Measurements from ENCODE around the gene CORO6.

Gene CORO6

DNA sequence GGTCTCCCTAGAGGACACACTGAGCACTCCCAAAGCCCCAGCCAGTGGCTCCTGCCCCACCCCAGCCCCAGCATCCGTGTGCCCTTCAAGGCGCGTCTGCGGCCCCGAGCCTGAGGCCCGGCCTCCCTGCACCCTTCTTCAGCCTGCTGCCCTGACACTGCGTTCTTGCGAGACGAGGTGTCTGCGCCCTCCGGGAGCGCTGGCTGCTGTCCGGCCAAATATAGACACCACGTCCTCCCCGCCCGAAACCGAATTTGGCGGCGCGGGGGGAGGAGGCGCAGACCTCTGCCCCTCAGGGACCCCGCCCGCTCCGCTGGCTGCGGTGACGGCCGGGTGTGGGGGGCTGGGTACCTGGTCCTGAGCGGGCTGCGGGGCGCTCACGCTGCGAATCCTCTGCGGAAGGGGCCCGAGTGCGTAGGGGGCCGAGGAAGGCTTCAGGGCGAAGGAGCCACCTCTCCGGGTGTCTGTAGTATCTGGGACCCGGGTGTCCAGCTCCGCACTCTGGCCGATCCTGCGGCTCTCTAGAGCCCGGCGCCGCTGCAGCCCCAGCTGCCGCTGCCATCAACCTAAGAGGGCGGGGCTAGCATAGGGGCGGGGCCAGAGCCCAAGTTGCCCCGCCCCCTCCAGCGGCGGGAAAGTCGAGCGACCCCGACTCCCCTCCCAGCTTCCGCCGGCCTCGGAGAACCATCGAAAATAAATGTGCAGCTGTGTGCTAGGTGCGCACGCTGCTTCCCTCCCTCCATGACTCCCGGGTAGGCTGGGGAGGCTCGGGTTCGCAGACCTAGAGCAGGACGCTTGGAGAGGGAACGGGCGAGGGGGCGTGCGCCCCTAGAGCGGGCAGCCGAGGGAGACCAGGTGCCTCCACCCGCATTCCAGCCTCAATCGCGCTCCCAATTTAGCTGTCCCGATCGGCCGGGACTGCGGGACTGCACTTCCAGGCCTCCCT is at the start of gene CORO6:
Gene CORO6 (minus strand): TSS at position 576 of the 946 bp plus-strand sequence. CDS start 1,491 bp downstream, outside the sequence.
- Histone ChIP-seq H3K27ac (peak within 1 kb of the TSS; percentile 82), H3K27me3 (peaks cover 0 to 6% of the 10 kb centered on the region in 2 donors), H3K4me3 (peak within 1 kb of the TSS; percentile 67 to 86), H3K4me1 (peaks cover 0 to 60% (median 37%) of the 10 kb centered on the region in 4 donors), H3K36me3 (no peaks in the 10 kb centered on the region), H3K9me3 (no peaks in the 10 kb centered on the region)
- TF ChIP-seq, protein P1, sequence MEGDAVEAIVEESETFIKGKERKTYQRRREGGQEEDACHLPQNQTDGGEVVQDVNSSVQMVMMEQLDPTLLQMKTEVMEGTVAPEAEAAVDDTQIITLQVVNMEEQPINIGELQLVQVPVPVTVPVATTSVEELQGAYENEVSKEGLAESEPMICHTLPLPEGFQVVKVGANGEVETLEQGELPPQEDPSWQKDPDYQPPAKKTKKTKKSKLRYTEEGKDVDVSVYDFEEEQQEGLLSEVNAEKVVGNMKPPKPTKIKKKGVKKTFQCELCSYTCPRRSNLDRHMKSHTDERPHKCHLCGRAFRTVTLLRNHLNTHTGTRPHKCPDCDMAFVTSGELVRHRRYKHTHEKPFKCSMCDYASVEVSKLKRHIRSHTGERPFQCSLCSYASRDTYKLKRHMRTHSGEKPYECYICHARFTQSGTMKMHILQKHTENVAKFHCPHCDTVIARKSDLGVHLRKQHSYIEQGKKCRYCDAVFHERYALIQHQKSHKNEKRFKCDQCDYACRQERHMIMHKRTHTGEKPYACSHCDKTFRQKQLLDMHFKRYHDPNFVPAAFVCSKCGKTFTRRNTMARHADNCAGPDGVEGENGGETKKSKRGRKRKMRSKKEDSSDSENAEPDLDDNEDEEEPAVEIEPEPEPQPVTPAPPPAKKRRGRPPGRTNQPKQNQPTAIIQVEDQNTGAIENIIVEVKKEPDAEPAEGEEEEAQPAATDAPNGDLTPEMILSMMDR (IDR thresholded peaks at IDR 0.05): no peak
- peak in 1 of 2 donors; percentile 84 for DNase-seq
- intact Hi-C loops (cut with DNase I; ENCODE audit: low total_unique reads): no loop called here

GRCh38 chr17:29671661-29672060 is 48.9 kb upstream of the CORO6 start:
- Histone ChIP-seq H3K27me3 (no peaks in the 10 kb centered on the region), H3K4me3 (no peak overlapping the region), H3K36me3 (peaks cover 12 to 44% (median 14%) of the 10 kb centered on the region in 3 donors), H3K4me1 (peaks cover 0 to 9% (median 3%) of the 10 kb centered on the region in 4 donors), H3K9me3 (no peaks in the 10 kb centered on the region), H3K27ac (no peak overlapping the region)
- TF ChIP-seq, protein P1 (IDR thresholded peaks at IDR 0.05): no peak
- no peak for DNase-seq
- intact Hi-C loops (cut with DNase I; ENCODE audit: low total_unique reads): no loop called here

GRCh38 chr17:29669266-29669665 is 46.6 kb upstream of the CORO6 start:
- Histone ChIP-seq H3K36me3 (peaks cover 23 to 55% (median 30%) of the 10 kb centered on the region in 3 donors), H3K27ac (no peak overlapping the region), H3K4me1 (no peaks in the 10 kb centered on the region), H3K27me3 (no peaks in the 10 kb centered on the region), H3K4me3 (no peak overlapping the region), H3K9me3 (no peaks in the 10 kb centered on the region)
- intact Hi-C loops (cut with DNase I; ENCODE audit: low total_unique reads): no loop called here
- TF ChIP-seq, protein P1 (IDR thresholded peaks at IDR 0.05): no peak
- no peak for DNase-seq

DNA sequence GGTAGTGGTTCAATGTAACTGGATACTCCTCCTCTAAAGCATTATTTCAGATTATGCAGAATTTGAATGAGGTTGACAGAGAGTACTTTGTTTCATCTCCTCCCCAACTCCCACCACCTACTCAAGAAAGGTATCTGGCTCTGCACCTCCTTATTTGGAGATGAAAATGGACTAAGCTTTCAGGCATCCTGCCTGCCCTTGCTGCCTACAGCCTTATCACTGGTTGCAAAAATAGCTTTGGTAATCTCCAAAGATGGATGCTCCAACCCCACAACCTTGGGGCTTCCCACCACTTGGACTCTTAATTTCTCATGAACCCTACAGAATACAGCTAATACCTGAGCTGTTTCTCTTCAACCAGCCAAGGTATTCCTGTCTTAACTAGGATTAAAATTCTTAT is 45.3 kb upstream of the CORO6 start:
- Histone ChIP-seq H3K36me3 (peaks cover 30 to 55% (median 30%) of the 10 kb centered on the region in 3 donors), H3K4me1 (peaks cover 0 to 5% (median 0%) of the 10 kb centered on the region in 4 donors), H3K9me3 (no peaks in the 10 kb centered on the region), H3K27me3 (no peaks in the 10 kb centered on the region), H3K27ac (no peak overlapping the region), H3K4me3 (no peak overlapping the region)
- TF ChIP-seq, protein P1 (IDR thresholded peaks at IDR 0.05): no peak
- intact Hi-C loops (cut with DNase I; ENCODE audit: low total_unique reads): no loop called here
- no peak for DNase-seq

GRCh38 chr17:29665481-29665810 is 42.7 kb upstream of the CORO6 start:
- TF ChIP-seq, protein P1 (IDR thresholded peaks at IDR 0.05): no peak
- peaks cover 0 to 5% (median 0%) of the 10 kb centered on the region in 4 donors for H3K4me1 ChIP-seq

More at GRCh38 chr17:29665481-29665810, 42.7 kb upstream of the CORO6 start:
- Histone ChIP-seq H3K9me3 (no peaks in the 10 kb centered on the region), H3K27ac (no peak overlapping the region), H3K36me3 (peaks cover 25 to 31% (median 29%) of the 10 kb centered on the region in 3 donors), H3K27me3 (no peaks in the 10 kb centered on the region), H3K4me3 (no peak overlapping the region)
- no peak for DNase-seq
- intact Hi-C loops (cut with DNase I; ENCODE audit: low total_unique reads): no loop called here
